HL-60/S4 (cell line): ENCODE measurements around the gene REV1.
"Not testable (repeated sequence)": the region's sequence is repeated elsewhere in the genome, so short reads cannot be mapped to it uniquely, and the experiment has no call there.

Source experiments
- in situ Hi-C: fragments of 300-500 bp; cut with MboI; formaldehyde crosslinking; loops from 2 replicates; pipeline ENCODE4 v1.14.3; 2022; ENCODE audit warnings: low sequenced_read_pairs

REV1 gene

DNA sequence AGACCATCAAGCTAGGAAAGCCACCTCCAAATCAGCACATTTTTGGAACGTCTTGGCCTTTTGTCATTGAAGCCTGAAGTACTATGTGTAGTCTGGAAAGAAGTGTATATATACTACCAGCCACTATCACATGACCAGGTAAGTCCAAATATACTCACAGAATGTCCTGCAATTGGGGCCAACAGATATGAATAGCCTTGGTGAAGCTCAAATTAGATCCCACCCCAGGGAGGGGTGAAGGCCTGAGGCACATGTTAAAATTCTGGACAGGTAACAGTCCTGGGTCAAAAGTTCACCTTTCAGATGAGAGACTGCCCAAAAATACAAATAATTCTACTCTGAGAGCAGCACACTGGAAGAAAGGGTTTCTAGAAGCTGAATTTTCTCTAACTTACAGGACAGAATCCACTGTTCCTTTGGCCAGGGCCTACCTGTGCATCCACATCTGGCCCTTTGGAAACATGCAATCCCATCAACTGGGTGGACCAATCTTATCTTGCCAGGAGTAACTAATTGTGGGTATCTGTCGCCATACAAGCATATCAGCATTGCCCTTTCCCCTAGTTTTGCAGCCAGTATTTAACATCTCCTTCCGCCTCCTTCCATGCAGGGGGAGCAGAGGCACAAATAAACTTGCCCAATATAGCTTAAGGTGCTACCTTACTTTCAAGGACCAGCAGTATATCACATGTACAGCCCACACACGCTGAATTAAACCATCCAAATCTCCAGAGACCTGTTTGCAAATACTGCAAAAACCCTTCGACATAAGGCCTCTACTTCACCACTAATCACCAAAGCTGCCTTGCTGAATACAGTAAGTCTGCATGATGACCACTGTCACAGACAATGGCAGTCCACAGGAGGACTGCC, 84.8 kb downstream of the REV1 start:
- in situ Hi-C loops = no loop called here

DNA sequence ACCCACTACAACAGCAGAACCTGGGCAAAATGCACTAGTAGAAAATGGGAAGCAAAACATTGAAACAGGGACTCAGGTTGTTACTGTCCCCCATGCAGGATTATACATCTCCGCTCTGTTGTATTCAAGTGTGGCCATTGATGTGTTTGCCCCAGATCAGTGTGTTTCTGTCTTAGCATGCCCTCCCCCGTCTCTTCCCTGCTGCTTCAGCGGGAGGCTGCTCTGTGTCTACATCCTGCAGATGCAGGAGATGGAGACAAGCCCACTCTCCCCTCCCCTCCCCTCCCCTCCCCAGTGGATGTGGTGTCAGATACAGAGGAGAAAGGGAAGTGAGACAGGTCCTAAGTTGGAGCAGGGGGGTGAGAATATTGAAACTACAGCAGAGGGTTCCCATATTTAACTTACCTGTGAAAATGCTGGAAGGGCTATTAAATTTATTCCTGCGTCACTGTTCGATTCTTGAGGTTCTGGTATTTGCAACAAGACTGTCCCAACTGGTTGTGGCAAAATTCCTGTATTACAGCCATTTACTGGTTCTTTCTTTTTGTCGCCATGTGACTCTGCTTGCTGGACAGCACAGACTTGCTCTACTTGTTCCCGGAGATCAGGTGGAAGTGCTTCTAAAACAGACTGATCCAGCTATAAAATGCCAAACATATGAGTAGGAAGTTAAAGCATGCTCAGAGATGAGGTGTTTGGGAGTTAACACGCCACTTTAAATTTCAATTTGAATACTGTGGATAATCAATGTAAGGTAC, 85.6 kb downstream of the REV1 start:
- in situ Hi-C loops = no loop called here

DNA sequence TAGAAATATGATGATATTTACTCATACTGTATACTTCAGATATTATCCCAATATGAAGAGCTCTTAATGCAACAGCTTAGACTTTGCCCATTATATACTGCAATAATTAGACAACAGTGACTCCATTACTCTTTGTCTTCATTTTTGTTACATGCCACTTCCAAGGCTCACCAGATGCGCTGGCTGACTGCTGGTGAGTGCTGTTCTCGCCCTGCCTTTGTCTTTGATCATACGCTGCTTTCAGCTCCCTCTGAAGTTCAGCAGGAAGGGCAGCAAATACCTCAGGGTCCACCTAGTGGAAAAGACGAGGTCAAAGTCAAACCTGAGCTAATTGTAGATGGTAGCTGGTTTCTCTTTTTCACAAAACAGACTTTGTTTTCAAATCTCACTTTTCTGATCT, 86.3 kb downstream of the REV1 start:
- in situ Hi-C loops = no loop called here

DNA sequence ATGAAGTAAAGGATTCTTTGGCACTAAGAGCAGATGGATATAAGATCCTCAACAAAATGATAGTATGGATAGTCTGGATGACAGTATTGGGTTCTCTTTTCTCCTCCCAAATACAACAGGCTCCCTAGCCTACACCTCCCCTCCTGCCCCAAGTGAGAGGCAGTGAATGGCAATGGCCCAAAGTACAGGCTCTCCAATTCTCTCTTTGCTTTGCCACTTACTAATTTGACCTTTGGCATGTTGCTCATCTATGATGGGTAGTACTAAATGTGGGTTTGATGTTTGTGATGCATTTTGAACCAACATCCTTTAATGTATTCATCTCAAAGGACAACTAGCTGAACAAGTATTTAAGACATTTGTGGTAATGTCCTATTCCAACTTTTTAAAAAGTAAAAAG, 86.7 kb downstream of the REV1 start:
- in situ Hi-C loops = no loop called here

DNA sequence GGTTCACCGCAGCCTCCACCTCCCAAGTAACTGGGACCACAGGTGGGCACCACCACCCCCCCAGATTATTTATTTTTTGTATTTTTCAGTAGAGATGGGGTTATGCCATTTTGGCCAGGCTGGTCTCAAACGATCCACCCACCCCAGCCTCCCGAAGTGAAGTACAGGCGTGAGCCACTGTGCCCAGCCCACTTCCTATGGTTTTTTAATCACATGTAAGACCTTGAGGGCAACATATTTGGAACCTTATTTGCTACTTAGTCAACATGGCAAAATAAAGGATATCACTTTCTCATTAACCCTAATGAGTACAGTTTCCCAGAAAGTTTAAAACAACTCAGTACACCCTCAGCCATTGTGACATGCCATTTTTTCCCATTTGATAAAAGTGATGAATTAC, 88.0 kb downstream of the REV1 start:
- in situ Hi-C loops = no loop called here

DNA sequence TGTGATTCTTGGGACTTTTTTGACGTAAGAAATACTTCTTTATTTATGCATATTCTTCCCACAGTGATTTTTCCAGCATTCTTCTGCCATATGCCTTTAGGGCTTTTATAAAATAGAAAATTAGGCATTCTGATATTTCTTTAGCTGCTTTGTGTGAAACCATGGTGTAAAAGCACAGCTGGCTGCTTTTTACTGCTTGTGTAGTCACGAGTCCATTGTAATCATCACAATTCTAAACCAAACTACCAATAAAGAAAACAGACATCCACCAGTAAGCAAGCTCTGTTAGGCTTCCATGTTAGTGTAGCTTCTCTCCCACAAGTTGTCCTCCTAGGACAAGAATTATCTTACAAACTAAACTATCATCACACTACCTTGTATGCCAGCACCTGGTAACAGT, 90.0 kb downstream of the REV1 start:
- in situ Hi-C loops = no loop called here

DNA sequence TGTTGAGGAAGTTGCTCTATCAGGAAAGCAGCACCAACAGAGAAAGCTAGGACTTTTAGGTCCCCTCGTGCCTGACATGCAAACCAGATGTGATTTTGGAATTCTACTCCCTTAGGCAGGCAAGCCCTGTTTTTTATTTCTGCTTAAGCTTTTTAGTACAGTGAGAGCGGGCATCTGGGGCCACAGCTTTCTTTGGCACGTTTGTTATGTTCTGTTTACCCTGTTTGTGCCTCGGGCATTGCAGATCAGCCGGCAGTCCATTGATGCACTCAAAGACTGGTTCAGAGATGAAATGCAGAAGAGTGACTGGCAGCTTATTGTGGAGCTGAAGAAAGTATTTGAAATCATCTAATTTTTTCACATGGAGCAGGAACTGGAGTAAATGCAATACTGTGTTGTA, 90.8 kb downstream of the REV1 start:
- in situ Hi-C loops = no loop called here

DNA sequence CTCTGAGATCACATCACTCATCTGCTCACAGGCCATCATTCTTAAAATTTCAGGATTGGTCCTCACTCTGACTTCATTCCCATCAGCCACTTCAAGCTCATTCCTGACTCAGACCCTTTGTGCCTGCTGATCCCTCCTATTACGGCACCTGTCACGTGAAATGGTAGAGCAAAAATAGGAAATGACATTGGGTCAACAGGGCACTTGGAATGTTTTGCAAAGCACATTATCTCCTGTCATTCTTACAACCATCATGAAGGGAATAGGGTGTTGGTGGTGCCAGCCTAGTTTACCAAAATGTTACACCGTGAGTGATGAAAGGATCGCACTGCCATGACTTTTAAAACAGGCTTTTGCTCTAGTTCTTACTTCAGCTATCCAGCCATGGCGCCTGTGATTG, 91.5 kb downstream of the REV1 start:
- in situ Hi-C loops = no loop called here

DNA sequence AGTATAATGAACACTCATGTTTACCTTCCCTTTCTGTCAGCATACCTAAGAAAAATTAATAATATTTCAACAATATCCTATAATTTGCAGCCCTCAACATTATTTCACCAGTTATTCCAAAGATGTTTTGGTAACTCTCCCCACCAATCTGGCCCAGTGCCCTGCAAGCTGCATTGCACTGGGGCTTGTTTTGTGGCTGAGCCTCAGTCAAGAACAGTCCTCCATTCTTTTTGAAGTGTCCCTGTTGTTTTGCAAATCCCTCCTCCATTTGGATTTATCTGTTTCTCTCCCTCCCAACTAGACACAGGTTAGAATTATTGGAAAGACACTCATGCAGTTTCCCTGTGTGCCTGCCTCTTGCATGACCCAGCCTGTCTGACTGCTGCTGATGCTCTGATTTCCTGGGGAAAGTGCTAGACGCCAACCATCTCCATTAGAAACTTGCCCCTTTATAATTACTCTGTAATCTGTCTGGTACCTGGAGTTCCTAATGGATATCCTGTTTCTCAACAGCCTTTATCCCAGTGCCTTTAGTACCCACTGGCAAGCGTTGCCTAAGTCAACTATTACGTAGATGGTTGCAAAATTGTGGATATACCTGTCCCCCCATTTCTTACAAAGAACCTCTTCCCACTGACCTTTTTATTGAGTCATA, 92.4 kb downstream of the REV1 start:
- in situ Hi-C loops = no loop called here

DNA sequence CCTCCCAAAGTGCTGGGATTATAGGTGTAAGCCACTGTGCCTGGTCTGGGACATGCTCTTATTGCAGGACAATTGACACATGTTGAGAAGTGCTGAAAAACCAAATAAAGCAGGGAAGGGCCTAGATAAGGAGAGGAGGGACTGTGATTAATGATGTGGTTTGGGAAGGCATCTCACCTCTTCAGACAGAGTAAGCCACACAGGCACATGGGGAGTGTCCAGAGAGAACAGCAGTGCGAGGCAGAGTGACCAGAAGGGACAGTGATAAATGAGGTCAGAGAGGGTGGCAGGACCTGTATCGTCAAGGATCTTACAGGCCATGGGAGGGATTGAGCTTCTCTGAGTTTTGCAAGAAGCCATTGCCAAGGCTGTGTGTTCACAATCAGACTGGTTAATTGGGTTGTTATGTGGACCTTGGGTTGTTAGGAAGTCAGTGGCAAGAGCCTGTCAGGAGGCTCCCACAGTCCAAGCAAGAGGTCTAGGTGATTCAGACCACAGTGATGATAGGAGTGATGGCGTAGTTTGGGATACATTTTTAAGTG, 94.2 kb downstream of the REV1 start:
- in situ Hi-C loops = no loop called here

DNA sequence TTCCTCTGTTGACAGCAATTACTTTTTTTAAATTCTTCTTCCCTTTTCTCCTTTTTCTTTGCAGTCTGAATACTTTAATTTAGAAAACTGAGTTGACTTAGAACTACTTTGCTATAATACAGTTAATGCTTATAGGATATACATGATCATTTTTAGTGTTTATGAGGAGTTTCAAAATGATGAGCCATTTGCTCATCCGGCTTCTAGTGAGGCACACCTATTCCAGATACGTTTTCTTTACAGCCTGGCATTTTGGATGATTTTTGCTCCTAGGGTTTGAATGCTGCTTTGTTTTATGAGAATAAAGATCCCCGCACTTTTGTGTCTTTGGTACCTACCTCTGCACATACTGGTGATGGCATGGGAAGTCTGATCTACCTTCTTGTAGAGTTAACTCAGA, 99.9 kb downstream of the REV1 start:
- in situ Hi-C loops = no loop called here

DNA sequence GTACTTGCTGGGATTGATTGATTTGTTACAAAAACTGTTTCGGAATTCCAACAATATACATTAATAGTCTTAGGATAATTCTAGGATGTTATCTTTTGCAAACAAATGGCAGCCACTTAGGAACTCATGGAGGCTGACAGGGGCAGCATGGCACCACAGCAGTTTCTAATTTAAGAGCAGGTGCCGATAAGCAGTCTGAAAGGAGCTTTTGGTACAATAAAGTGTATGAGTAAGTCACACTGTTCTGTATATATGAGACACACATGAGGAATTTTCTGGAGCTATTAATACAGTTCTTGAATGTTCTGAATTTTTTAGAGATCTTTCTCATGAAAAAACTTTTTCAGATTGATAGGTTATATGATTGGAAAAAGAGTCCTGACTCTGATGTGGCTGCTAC, 100.4 kb downstream of the REV1 start:
- in situ Hi-C loops = no loop called here

DNA sequence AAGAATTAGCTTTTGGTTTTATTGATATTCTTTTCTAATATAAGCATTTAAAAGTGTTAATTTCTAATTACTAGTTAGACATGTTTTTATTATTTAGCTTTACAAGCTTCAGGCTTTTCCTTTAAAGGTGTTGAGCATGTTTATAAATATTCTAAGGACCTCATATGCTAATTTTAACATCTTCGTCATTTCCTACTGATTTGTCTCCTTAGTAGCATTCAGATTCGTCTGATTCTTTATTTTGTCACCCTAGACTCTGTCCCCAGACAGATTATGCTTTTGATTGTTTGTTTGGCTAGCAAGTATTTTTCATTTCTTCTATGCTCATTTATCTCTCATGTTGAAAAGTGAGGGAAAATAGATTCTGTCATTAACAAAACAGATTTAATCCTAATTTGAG, 100.9 kb downstream of the REV1 start:
- in situ Hi-C loops = no loop called here

DNA sequence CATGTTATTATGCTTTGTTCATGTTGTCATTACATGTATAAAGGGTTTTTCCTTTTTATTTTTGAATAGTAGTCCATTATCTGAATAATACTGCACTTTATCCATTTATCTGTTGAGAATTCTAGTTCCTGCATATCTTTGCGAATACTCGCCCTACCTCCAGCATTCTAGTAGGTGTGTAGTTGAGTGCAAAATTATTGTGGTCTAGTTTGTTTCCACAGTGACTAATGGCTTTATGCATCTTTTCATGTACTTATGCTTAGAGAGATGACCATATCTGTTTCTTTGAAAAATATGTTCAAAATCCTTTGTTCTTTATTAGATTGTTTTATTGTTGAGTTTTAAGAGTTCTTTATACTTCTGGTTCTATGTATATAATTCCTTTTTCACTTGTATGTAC, 103.8 kb downstream of the REV1 start:
- in situ Hi-C loops = no loop called here

DNA sequence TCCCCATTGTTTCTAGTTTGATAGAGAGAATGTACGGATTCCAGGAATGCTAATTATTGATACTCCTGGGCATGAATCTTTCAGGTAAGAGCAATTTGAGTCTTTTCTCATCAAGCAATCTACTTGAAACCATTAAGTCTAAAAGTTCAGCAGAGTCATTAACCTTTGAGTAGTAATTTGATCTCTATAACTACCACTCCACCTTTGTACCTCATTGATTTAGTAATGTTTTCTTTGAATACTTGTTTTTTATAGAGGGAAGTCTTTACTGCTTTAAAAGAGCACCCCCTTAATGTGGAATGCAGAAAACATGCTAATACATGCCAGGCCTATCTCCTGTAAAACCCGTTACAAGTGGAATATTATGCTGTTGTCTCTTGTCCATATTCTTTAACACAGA, 107.7 kb downstream of the REV1 start:
- in situ Hi-C loops = no loop called here

DNA sequence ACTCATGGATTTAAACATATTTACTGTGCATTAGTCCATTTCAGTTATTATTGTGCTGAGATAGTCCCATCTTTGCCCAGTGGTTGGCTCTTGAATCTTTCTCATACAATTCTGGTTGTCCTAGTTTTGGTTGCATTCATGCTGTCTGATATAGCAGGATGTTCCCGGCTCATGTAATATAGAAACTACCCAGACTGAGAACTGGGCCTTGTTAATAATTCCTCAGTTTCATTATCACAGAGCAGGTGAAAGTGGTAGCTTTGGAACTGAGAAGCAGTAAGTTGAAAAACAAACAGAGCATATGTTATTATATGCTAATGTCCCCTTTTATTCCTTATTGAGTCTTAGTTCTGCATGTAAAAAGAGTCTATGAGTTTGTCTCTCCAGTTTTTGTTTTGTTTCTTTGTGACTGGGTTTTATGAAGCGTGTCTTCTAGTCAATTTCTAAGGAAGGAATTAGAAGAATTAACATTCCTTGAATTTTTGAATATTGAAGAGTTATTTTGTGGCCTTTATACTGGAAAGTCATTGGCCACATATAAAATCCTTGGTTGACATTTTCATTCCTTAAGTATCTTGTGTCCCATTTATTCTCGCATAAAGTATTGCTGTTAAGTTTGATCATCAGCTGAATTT, 109.3 kb downstream of the REV1 start:
- in situ Hi-C loops = no loop called here

DNA sequence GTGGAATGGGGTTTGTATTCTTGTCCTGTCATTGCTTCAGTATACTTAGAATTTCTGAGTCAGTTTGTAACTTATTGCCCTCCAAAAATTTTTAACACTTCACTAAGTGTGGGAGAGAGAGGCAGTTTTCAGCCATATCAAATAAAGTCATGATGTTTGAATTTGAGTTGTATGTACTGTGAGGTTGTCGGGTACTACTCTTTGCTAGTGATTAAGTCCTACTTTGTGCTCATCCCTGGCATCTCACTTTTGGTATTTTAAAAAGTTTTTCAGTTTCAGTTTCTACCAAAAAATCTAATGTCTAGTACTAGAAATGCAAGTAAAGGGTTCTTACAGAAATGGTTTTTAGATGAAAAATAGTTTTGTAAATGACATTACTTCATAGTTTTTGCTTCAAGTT, 111.9 kb downstream of the REV1 start:
- in situ Hi-C loops = no loop called here

DNA sequence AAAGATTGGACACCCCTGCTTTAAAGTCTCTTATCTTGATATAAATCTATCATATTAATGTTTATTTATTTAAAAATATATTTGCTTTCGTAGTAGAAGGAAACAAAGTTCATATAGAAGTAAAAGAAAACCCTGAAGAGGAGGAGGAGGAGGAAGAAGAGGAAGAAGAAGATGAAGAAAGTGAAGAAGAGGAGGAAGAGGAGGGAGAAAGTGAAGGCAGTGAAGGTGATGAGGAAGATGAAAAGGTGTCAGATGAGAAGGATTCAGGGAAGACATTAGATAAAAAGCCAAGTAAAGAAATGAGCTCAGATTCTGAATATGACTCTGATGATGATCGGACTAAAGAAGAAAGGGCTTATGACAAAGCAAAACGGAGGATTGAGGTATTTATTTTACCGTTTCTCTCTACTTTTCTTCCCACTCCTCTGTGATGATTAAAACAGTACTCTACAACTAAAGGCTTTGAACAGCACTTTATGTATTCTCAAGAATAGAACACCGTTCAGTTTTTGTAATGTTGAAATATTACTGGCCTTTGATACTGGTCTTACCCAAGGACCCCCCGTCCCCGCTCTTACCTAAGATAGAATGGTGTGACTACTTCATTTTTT, 113.5 kb downstream of the REV1 start:
- in situ Hi-C loops = no loop called here

DNA sequence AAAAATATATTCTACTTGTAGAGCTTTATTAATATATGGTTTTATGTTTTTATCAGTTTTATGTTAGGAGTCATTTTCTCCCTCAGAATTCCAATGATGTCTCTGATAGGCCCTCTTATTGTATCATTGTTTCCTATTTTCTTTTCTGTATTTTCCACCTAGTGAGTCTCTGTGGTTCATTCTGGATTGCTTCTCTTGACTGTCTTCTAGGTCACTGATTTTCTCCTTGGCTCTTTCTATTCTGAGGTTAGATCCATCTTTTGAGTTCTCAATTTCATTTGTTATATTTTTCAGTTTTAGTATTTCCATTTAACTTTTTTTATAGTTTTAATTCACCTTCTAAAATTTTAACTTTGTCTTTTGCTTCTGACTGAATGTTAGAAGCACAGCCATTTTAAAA, 115.1 kb downstream of the REV1 start:
- in situ Hi-C loops = no loop called here

DNA sequence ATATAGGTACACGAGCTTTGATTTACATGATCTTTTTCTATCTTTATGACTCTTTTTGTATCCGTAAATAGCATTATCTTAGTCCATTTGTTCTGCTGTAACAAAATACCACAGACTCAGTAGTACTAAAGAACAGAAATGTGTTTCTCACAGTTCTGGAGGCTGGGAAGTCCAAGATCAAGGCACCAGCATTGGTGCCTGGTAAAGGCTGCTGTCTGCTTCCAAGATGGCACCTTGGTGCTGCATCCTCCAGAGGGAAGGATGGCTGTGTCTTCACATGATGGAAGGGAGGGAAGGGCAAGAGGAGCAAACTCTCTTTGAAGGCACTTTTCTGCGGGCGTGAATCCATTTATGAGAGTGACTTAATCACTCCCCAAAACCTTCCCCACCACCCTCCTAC, 116.7 kb downstream of the REV1 start:
- in situ Hi-C loops = no loop called here

DNA sequence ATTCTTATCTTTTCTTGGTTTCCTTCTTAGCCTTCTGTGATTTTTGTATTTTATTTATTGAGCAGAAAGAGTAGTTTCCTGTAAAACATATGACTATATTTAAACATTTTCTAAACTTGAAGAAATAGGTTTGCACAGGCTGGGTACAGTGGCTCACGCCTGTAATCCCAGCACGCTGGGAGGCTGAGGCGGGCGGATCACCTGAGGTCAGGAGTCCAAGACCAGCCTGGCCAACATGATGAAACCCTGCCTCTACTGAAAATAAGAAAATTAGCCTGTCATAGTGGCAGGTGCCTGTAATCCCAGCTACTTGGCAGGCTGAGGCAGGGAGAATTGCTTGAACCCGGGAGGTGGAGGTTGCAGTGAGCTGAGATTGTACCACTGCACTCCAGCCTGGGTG, 121.0 kb downstream of the REV1 start:
- in situ Hi-C loops = not testable (repeated sequence)
